Fibroblast of villous mesenchyme (primary cell): ENCODE results near the gene TOP2B. TPM values are rescaled to one million over a fixed set of nuclear protein-coding genes. Genes with fewer than 3 reads are reported as not detected.

Source experiments
- DNase-seq: peaks from one replicate; pipeline ENCODE4 v3.0.0-alpha.2; 2010; ENCODE audit warnings: low read depth
- H3K4me3 ChIP-seq: 2 replicates; pipeline ENCODE4 v1.5.1; 2011; ENCODE audit warnings: low read depth, mild to moderate bottlenecking, low read length
- total RNA-seq: library from RNA; depleted of rRNA; stranded (reverse); fragments of >200 nt; gene quantifications from 2 replicates; pipeline ENCODE4 v1.2.3, GENCODE V29; 2012
- TF ChIP-seq, protein P1 (sequence below): IDR thresholded peaks from 2 replicates; pipeline ENCODE4 v1.5.1; 2012; ENCODE audit warnings: low read depth, mild to moderate bottlenecking, low read length; ENCODE audit not compliant: insufficient read depth

Gene TOP2B
- total RNA-seq, 1 donor: 88.5 TPM

DNA sequence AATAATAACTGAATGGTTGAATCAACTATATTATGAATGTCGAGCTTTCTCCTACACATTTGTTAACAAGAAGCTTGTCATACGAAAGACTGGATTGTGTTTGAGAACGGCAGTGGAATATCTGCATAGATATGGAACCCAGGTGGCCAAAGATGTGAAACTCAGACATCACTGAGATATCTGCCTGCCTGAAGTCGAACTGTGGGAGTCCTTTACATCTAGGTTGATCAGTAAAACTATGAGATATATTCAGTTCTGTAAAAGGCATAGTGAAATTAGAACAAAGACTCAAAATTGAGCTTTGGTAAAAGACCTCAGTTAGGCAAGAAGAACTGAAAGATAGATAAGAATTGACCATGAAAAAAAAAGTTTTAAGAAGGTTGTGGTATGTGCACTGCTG, 41.5 kb upstream of the TOP2B start:
- DNase-seq: no peak
- H3K4me3 ChIP-seq: no peak overlapping the region
- TF ChIP-seq, protein P1, sequence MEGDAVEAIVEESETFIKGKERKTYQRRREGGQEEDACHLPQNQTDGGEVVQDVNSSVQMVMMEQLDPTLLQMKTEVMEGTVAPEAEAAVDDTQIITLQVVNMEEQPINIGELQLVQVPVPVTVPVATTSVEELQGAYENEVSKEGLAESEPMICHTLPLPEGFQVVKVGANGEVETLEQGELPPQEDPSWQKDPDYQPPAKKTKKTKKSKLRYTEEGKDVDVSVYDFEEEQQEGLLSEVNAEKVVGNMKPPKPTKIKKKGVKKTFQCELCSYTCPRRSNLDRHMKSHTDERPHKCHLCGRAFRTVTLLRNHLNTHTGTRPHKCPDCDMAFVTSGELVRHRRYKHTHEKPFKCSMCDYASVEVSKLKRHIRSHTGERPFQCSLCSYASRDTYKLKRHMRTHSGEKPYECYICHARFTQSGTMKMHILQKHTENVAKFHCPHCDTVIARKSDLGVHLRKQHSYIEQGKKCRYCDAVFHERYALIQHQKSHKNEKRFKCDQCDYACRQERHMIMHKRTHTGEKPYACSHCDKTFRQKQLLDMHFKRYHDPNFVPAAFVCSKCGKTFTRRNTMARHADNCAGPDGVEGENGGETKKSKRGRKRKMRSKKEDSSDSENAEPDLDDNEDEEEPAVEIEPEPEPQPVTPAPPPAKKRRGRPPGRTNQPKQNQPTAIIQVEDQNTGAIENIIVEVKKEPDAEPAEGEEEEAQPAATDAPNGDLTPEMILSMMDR: no peak

DNA sequence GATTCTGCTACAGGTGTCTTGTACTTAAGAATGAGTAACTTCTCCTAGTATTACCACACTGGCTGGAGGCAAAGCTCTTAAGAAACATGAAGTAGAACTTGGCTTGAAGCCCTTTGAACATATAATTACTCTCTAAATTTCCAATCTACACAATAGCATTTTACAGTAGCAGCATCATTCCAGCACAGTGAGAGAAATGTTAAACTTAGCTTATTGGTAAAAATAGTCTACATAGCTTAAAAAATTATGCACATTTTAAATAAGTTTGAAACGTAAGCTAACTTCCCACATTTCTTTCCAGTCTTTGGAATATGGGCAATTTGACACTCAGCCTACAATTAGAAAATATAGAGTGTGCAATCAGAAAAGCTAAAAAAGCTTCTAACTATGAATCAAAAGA, 32.8 kb upstream of the TOP2B start:
- no peak overlapping the region for H3K4me3 ChIP-seq
- TF ChIP-seq, protein P1: no peak
- DNase-seq: no peak

DNA sequence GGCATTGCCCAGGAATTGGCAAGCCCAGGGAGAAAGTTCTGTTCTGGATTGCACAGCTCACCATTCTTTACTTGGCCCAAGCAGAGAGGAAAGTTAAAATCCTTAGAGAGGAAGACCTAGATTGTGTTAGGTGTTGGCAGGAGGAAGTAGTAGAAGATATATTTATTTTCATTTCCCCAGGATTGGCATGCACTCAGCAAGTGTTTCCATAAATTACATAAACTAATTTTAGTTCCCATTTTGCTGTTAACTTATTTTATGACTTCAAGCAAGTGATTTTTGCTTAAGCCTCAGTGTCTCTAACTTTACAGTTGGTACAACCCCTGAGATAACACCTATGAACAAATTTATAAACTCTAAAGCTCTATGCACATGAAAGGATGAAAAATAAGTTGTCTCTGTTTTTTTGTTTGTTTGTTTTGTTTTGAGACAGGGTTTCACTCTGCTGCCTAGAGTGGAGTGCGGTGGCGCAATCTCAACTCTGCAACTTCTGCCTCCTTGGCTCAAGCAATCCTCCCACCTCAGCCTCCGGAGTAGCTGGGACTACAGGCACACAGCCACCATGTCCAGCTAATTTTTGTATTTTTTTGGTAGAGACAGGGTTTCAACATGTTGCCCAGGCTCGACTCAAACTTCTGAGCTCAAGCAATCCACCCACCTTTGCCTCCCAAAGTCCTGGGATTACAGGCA, 31.2 kb upstream of the TOP2B start:
- no peak overlapping the region for H3K4me3 ChIP-seq
- no peak for DNase-seq
- TF ChIP-seq, protein P1: no peak

DNA sequence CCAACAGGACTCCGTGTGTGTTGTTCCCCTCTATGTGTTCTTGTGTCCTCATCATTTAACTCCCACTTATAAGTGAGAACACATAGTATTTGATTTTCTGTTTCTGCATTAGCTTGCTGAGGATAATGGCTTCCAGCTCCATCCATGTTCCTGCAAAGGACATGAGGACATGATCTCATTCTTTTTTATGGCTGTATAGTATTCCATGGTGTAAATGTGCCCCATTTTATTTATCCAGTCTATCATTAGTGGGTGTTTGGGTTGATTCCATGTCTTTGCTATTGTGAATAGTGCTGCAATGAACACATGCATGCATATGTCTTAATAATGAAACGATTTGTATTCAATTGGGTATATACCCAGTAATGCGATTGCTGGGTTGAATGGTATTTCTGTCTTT, 28.5 kb upstream of the TOP2B start:
- DNase-seq: no peak
- TF ChIP-seq, protein P1: no peak
- H3K4me3 ChIP-seq: no peak overlapping the region

DNA sequence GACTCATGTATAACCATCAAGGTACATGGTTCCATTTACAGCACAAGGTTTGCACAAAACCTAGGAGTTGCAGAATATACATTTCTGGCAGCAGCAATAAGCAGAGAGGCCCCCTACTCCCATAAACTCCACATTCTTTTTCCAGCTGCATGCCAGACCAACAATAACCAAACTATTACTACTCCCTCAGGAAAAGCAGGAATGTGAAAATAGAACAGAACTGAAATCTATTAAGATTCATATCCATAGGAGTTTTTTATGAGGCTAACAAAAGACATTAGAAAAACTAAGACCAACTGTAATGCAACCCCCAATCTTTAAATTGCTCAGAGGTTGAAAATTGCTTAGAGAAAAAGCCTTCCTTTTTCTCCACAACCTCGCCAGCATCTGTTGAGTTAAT, 27.6 kb upstream of the TOP2B start:
- DNase-seq: no peak
- H3K4me3 ChIP-seq: no peak overlapping the region
- TF ChIP-seq, protein P1: no peak

DNA sequence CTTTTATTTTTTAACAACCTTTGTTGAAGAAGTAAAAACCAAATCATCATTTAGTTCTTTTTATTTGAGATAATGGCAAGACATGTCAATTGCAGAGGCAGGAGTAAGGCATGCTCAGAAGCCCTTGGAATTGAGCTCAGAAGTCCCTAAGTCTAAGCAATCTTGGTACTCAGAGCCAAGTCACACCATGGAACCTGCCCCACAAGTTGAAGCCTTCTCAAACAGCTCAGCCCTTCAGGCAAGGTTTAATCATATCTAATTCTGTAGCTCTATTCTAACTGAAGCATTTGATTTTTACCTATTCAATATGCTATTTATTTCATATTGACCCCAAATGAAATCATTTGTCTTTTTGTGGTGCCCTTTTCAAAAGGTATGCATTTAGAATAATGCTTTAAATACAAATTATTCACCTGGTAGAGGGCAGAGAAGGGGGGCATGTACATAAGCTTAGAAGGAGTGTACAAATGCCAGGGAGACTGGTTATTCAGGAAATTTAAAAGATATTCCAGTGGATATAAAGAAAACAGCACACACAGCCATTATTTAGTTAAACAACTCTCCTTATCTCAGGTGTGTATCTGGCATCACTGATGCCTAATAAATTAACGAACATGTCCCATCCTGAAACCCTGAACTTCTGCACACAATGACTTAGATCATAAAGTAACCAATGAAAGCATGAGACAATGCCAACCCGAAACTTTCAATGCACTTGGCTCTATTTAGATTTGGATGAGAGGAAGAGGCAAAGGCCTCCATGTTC, 26.2 kb upstream of the TOP2B start:
- TF ChIP-seq, protein P1: no peak
- no peak for DNase-seq
- no peak overlapping the region for H3K4me3 ChIP-seq
